GM23248 (cell line): ENCODE measurements around the gene VPS13D.

ENCODE experiments used
- EZH2 ChIP-seq: fragments of 200-600 bp; sonication (generic); IDR thresholded peaks from 2 replicates; pipeline ENCODE4 v1.6.1; 2018; ENCODE audit warnings: antibody characterized with exemption, mild to moderate bottlenecking; ENCODE audit not compliant: insufficient read depth, poor library complexity, severe bottlenecking
- EZH2phosphoT487 ChIP-seq: fragments of 200-600 bp; sonication (generic); IDR thresholded peaks from 2 replicates; pipeline ENCODE4 v1.6.1; 2018; ENCODE audit warnings: antibody characterized with exemption, moderate library complexity, mild to moderate bottlenecking, low read depth; ENCODE audit not compliant: insufficient read depth

DNA sequence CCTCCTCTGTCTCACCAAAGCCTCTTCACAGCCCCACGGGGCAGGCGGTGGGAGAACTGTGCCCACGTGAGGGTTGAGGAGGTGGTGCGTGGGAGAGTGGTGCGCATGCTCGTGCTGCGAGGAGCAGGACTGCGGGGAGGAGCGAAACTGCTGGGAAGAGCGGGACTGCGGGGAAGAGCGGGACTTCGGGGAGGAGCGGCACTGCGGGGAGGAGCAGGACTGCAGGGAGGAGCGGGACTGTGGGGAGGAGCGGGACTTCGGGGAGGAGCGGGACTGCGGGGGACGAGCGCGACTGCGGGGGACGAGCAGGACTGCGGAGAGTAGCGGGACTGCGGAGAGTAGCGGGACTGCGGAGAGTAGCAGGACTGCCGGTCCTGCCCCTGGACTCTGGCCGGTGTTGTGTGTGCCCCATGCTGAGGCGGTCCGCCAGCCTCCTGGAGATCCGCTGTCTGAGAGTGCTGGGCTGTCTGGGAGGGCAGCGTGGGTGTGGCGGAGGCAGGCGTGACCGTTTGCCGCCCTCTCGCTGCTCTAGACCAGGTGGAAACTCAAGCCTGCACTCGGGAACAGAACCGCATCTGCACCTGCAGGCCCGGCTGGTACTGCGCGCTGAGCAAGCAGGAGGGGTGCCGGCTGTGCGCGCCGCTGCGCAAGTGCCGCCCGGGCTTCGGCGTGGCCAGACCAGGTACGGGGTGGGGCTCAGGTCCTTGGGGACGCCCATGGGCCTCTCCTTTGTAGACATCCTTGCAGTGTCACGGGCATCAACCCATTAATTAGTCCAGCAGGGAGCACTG lies 38.4 kb upstream of the VPS13D start:
- TF ChIP-seq EZH2 = no peak
- TF ChIP-seq EZH2phosphoT487 = no peak
